Non-pigmented ciliary epithelial cell (primary cell): ENCODE results near the gene CDH22.

Source experiments
- DNase-seq: peaks from one replicate; pipeline ENCODE4 v3.0.0-alpha.2; 2010; ENCODE audit warnings: low read depth

Gene CDH22

DNA sequence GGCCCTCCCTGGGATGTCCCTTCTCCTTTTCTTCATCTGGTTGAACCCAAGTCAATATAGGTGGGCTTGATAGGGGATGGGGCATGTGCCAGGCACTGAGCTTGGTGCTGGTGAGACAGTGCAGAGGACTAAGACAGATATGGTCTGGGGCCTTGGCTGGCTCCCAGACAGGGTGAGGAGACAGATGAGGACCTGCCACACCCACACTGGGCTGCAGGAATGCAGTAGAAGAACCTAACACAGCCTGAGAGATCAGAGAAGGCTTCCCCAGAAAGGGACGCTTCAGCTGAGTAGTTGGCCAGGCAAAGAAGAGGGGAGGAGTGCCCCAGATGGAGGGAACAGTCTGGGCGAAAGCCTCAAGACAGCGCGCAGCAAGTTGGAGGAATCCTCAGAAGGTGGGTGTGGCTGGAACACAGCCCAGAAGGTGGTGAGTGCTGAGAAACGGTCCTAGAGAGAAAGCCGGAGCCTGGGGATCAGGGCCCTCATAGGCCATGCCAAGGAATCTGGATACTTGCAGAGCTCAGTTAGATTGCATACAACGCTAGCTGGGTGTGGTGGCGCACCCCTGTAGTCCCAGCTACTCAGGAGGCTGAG lies 163.8 kb downstream of the CDH22 start:
- DNase-seq, result no peak

DNA sequence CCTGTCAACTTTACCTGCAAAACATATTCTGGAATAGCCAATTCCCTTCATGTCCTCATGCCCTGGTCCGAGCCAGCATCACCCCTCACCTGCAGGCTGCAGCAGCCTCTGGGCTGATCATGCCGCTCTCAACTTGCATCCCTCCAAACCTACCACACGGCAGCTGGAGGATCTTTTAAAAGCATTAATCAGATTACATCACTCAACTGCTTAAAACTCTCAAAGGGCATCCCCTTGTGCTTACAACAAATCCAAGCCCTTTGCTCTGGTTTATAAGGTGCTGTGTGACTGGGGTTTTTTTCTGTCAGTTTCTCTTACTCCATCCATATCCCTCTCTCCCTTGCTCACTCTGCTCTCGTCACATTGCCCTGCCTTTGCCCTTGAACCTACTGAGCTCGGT lies 166.2 kb downstream of the CDH22 start:
- no peak for DNase-seq

DNA sequence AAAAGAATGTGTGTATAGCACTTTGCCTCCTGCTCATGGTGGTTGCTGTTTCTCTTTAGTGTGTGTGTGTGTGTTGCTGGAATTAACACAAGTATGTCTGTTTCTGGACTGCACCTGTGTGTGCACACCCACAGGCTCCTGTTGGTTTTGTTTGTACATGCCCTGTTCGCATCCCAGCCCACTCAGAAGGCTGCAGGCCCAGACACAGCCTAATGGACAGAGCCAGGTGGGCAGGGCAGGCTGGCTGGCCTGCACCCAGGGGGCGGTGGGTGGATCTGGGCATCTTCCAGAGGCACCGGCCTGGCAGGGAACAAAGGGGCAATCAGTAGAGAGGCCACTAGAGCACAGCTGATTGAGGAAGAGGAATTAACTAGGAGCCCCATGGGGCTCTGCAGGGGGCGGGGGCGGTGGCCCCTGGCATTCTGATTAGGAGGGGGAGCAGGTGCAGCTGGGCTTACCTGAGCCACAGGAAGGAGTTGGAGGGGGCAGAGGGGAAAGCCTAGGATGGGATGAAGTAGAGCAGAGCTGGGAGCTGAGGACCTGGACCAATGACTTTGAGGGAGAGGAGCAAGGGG lies 168.3 kb downstream of the CDH22 start:
- DNase-seq, result no peak

DNA sequence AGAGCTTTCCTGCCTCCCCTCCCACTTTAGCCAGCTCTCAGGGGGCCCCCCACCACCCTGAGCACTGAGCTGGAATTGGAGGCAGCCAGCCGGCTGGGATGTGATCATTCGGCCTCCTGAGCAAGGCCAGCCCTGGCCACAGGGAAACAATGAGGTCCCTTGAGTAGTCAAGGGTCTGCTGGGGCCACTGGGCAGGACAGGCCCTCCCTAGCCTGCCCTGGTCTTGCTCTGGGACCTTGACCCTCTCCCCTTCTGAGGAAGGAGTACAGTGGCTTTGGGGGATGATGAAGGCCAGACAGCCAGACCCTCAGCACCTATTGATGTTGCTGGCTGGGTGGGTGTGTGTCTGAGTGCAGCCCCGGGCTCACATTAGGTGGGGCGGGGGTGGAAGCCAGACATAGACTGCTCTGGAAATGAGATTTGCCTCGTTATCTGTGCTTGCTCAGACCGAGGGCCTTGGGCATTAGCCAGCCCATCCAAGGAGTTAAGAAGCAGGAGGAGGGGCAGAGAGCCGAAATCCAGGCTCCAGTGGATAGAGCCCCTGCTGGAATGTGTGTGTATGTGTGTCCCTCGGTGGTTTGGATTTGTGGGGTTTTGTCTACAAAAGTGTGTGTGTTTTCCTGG lies 168.9 kb downstream of the CDH22 start:
- DNase-seq, result no peak

DNA sequence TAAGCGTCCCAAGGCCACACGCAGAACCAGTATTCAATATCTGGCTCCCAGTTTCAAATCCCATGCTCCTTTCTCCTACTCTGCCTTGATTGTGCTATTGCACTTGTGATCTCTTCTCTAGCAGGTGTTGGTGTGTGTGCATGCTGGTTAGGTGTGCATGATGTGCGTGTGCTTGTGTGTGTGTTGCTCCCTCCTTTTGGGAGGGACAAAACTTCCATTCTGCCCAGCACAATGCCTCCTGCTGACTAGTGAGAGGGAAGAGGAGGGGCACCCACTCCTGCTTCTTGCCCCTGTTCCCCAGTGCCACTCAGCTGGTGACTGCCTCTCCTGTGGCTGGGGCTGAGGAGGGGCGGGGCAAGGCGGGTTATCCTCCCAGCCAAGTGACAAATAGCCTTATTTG lies 170.5 kb downstream of the CDH22 start:
- no peak for DNase-seq

DNA sequence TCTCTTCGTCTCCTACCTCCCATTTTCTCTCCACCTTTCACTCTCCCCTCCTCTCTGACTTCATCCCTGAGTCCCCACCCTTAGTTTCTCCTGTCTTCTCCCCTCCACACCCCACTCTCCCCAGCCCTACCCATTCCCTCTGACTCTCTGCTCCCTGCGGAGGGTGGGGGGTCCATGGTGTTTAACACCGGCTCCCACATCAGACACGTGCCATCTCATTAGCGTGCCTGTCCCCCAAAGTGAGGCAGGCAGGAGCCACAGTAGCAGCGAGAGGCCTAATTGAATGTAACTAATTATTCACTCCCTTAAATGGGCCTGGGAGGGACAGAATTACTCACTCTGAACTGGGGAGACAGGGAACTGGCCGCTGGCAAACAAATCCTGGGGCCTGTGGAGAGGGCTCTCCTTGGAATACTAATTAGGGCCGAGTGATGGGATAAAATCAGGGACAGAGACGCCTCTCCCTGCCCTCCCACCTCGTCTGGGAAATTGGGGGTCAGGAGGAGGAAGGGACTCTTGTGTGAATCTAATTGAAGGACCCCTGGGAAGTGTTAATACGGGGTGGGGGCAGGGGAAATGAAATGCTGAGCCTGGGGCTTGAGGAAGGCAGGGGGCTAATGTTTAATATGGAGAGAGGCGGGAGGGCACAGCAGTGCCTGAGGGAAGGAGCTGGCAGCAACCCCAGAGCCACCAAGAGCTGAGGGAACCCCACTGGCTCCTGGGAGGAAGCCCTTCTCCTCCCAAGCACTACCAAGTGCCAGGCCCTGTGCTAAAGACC lies 172.3 kb downstream of the CDH22 start:
- DNase-seq, result no peak

DNA sequence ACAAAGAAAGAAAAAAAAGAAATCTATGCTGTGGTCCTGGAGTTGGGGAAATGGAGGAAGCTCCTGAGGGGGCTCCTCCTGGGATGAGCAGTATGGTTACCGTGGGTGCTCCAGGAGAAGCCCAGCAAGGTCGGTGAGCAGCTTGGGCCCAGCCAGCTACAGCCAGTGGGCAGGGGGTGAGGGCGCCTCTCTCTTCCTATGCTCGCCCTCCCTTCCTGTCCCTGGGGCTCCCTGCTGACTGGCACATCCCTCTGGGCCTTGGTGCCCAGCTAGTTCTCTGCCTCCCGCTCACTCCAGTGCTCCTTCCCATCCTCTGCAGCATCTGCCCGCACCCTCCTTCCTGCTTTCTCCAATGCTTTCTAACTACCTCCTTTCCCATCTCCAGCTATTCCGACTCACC lies 173.6 kb downstream of the CDH22 start:
- no peak for DNase-seq

DNA sequence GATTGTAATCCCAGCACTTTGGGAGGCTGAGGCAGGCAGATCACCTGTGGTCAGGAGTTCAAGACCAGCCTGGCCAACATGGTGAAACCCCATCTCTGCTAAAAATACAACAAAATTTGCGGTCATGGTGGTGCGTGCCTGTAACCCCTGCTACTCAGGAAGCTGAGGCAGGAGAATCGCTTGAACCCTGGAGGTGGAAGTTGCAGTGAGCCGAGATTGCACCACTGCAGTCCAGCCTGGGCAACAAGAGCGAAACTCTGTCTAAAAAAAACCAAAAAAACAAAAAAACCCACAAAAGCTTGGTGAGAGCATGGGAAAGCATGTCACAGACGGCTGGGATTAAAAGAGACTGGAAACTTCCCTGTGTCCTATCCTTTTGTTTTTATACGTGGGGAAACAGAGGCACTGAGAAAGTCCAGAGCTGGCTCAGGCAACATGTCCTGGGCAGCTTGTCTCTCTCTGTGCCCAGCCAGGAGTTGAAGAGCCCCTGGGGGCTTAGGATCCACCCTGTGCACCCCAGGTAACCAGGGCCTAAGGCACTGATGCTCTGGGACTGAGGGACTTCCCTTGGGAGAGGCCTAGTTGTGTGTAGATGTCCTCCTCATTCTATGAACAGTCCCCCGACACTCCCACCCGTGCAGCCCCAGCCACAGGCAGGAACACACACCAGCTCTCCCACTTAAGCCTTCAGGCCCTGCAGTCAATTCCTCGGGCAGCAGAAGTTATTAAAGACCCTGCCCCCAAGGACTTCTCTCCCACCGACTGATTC lies 174.2 kb downstream of the CDH22 start:
- no peak for DNase-seq

DNA sequence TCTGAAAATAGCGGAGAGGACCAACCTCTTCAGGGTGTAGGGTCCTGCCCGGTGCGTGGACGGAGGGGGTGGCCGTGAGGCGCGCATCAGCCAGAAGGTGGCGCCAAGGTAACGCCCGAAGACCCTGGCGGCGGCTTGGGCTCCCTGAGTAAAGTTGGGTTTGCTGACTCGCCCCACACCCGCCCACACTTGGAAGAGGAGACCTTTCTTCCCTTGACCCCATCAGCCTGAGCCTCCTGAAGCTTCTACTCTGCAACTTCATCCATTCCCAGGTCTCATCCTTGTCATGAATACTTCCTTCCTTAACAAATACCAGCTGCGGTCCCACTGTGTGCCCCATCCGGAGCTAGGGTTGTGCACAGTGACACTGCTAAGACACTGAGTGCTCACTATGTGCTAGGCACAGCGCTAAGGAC lies 175.6 kb downstream of the CDH22 start:
- DNase-seq, result no peak

DNA sequence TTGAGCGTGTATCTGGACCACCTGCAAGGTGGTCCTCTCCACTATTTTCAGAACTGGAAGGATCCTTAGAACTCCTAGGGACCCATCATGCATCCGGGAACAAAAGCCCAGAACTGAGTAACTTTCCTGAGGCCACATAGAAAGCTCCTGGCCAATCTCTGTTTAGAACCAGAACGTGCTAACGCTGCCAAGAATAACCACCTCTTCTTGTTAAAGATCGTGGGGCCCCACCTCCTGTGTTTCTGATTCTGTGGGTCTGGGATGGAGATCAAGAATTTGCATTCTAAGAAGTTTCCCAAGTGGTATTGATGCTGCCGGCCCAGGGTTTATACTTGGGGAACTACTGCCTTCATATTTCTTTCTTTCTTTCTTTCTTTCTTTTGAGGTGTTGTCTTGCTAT lies 176.9 kb downstream of the CDH22 start:
- DNase-seq, result no peak

DNA sequence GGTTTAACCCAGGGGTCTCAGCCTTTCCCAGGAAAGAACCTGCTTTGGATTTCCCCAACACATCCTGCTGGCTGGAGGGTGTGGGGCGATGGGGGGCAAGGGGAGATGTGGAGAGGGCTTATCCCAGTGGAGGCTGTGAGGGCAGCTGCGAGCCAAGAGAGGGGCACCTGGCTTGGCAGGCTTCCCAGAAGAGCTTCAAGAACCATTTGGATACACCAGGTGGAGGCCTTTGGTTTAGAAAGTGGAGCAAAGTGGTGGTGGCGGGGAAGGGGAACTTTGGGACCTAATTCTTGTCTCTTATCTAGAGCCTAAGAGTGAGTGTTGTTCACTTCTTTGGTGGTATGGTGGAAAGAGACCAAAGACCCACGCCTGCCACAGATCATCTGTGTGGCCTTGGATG lies 177.8 kb downstream of the CDH22 start:
- no peak for DNase-seq

DNA sequence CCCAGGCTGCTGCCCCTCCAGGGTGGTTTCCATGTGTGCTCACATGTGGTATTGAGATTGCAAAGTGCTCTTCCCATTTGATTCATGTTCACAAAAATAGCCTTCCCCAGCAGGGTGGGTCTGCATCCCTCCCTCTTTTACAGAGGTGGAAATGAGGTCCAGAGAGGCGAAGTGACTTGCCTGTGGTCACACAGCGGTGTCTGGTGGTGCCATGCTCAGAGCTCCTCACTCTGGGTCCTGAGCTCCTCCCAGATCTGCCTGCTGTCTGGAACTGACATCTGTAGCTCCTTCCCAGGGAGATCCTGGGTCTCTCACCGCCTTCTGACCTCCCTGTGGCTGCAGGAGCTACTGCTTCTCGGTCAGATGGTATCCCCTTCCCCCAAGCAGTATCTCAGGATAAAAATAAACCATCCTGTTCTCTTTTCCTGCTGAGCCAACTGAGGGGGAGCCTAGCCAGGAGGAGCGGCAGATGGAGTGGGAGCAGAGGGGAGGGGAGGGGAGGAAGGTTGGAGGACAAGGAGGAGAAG lies 178.3 kb downstream of the CDH22 start:
- DNase-seq, result no peak

DNA sequence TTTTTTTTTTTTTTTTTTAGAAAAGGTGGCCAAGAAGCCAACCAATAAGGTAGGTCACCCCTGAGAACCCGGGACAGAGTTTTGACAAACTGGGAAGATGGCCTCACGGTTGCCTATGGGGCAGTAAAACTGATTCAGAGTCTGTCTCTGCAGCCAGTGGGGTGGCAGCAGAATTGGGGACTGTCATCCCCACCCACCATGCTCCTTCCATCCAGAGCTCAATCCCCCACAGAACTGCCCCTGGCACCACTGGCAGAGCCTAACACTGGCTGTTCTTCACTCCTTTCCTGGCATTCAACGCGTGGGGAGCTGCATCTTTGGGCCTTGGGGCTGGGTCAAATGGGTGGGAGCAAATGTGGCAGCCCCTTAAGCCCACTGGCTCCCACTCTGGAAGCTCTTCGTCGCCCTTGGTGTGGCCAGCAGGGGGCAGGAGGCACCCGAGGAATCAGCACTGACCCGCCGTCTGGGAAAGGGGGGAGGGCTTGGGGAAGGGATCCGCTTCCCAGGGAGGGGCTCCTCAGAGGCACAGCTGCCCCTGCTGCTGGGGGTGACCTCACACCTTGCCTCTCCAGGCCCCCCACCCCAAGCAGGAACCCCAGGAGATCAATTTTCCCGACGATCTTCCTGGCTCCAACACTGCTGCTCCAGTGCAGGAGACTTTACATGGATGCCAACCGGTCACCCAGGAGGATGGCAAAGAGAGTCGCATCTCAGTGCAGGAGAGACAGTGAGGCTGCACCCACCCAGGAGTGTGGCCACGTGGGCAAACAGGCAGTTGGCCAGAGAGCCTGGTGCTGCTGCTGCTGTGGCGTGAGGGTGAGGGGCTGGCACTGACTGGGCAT lies 179.8 kb downstream of the CDH22 start:
- DNase-seq, result no peak

DNA sequence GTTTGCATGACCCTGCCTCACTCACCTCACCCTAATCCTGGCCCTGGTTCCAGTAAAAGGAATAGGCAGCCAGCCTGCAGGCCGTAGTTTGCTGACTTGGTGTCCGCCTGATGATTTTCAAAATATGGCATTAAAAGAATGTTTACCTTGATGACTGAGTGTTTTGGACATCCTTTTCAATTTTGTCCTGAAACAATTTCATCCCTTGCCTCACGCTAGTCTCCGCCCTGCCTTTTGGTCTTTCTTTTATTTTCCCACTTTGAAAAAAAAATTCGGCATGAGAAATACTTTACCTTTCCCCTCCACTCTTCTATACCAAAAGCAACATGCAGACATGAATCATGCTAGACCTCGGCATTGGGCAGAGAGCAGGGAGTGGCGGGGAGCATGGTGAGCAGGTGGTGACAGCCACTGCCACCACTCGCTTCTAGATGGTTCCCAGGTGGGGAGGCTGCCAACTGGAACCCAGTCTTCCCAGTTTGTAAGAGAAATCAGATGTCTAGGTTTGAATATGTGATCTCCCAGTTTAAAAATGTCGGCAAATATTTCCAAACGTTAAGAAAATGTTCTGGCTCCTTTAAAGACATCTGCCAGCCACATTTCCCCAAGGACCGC lies 180.8 kb downstream of the CDH22 start:
- DNase-seq, result no peak

DNA sequence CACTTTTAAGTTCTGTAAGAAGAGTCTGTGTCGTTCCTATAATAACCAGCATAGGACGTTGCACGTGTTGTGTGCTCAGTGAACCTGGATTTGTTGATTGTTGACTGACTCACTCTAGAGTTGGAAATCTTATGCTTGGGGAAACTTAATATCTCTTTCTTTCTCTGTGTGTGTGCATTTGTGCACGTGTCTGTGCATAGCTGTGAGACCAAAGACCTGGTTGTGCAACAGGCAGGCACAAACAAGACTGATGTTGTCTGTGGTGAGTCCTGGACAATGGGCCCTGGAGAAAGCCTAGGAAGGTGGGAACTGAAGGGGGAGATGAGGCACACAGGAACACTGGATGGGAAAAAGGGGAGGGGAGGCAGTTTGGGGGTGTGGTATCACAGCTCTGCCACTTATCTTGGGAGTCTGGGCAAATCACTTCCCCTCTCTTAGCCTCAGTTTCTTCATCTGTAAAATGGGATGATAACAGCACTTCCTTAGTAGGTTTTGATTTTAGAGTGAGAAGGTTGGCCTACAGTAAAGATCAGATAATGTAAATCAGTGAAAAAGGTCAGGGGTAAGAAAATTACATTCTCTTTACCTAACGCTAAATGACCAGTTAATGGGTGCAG lies 181.8 kb downstream of the CDH22 start:
- no peak for DNase-seq
